ENCODE measurements around the gene ELMO1. TPM values are rescaled to one million over a fixed set of nuclear protein-coding genes. Genes with fewer than 3 reads are reported as not detected.

ELMO1 gene
- total RNA-seq, 1 donor = 215 TPM

DNA sequence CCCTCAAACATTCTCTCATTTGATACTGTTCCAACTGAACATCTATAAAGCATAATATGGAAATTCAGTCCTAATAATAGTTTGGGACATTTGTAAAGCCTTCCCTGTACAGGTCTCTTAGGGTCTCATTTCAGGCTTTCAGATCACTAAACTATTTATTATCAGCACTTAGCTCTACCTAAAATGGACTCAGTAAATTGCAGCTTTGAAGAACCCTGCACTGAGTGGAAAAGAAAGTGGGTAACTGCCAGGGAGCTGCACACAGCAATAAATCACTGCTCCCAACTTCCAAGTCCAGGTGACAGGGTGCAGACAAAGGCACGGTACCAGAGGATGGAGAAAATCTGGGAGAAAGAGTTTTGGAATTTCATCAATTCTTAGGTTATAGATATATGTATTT is 559.5 kb downstream of the ELMO1 start:
- H3K4me1 ChIP-seq (ENCODE audit: insufficient read depth, low read length) = peaks cover 8% of the 10 kb centered on the region

DNA sequence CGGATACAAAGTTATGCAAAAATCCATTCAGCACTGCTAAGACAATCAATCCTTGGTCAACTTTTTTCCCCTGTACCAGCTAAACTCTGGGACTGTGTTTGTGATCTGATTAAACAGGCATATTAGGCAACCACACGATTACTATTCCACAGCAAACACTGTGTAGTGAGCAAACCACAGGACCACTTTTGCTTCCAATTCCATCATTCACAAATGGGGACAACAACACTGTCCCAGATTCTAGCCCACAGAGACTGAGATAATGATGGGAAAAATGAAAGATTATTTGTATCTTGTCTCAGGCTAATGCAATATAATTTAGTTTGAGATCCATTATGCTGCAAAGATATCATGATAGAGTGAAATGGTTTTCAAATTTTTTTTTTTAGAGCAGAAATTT is 560.7 kb downstream of the ELMO1 start:
- Histone ChIP-seq H3K9me3 (ENCODE audit: low read depth, low read length) (no peaks in the 10 kb centered on the region), H3K27me3 (ENCODE audit: insufficient read depth, low read length) (no peaks in the 10 kb centered on the region), H3K4me1 (ENCODE audit: insufficient read depth, low read length) (peaks cover 8% of the 10 kb centered on the region), H3K4me3 (ENCODE audit: low read length) (no peak overlapping the region)

More for the DNA sequence above, 559.5 kb downstream of the ELMO1 start:
- Histone ChIP-seq H3K9me3 (ENCODE audit: low read depth, low read length) (no peaks in the 10 kb centered on the region), H3K27me3 (ENCODE audit: insufficient read depth, low read length) (no peaks in the 10 kb centered on the region), H3K4me3 (ENCODE audit: low read length) (no peak overlapping the region)

DNA sequence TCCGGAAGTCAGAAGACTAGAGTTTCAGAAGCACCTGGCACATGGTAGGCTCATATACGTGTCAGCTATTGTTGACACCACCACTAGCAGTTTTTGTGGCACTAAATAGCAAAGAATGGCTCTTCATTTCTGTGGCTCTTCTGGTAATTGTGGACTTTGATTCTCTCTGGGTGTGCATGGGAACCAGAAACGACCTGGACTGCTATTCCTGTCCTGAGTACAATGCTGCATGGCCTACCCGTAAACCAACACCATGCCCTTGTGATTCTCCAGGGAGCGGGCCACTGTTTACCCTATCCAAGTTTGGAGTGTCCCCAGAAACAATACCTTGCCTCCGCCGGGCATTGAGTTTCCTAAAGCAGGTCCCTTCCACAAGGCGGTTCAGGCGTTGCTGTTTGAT is 561.4 kb downstream of the ELMO1 start:
- Histone ChIP-seq H3K9me3 (ENCODE audit: low read depth, low read length) (no peaks in the 10 kb centered on the region), H3K4me1 (ENCODE audit: insufficient read depth, low read length) (peaks cover 8% of the 10 kb centered on the region), H3K27me3 (ENCODE audit: insufficient read depth, low read length) (no peaks in the 10 kb centered on the region), H3K4me3 (ENCODE audit: low read length) (no peak overlapping the region)

DNA sequence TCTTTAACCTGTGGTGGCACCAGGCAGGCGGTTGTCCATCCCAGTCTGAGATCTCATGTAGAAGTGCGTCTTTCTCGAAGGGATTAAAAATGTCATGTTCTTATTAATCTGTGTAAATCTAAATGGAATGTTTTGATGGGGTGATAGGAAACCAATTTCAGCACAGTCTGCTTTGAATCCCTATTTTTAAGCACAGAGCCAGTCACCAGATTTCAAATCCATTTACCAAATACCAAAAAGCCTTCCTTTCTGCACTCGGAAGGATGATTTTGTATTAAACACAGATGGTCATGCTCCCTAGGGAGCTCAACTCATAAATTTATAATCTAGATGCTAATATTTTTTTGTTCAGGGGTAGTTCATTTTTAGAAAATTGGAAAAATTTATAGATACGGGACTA is 563.8 kb downstream of the ELMO1 start:
- Histone ChIP-seq H3K9me3 (ENCODE audit: low read depth, low read length) (no peaks in the 10 kb centered on the region), H3K4me3 (ENCODE audit: low read length) (no peak overlapping the region), H3K27me3 (ENCODE audit: insufficient read depth, low read length) (no peaks in the 10 kb centered on the region), H3K4me1 (ENCODE audit: insufficient read depth, low read length) (peaks cover 8% of the 10 kb centered on the region)

DNA sequence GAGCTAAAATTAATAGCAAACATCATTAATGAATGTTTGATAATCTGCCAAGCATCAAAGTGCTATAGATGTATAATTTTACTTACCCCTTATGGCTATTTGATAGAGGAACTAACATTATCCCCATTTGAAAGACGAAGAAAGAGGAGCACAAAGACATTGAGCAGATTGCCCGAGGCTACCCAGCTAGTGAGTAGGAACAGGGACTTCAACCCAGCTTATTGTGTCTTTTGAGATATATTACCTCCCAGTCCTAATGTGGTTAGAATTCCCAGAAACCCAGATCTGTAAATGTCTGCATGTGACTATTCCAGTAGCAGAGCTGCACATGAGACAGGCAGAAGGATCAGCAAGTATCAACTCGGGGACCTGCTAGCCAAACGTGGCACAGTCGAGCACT is 564.3 kb downstream of the ELMO1 start:
- Histone ChIP-seq H3K9me3 (ENCODE audit: low read depth, low read length) (no peaks in the 10 kb centered on the region), H3K4me3 (ENCODE audit: low read length) (no peak overlapping the region), H3K4me1 (ENCODE audit: insufficient read depth, low read length) (peaks cover 8% of the 10 kb centered on the region), H3K27me3 (ENCODE audit: insufficient read depth, low read length) (no peaks in the 10 kb centered on the region)

DNA sequence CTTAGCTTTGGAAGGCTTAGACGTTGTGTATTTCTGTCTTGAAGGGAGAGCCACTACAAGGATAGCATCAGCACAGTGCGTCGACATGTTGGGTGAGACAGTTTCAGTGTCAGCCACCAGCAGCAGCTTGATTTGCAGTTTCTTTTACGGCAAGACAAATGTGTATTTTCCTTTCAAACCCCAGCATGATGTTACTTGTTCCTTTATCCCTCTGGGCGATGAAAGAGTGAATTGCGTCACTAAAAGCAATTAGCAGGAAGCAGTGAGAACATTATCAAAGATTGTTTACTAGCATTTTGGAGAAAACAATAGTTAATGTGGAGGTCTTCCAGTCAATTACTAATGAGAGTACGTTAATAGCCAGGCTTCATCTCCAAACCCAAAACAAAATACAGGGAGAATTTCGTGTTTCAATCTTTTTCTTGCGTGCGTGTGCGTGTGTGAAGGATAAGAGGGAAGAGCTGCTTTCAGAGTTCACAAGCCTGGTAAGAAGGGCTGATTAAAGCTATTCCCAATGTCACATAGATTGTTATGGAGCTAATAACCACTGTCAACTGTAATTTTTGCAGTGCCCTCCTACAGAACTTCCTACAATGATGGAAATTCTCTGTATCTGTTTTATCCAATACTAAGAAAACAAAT is 567.3 kb downstream of the ELMO1 start:
- no peaks in the 10 kb centered on the region for H3K9me3 ChIP-seq (ENCODE audit: low read depth, low read length)
- no peaks in the 10 kb centered on the region for H3K27me3 ChIP-seq (ENCODE audit: insufficient read depth, low read length)
- H3K4me3 ChIP-seq (ENCODE audit: low read length) = no peak overlapping the region
- H3K4me1 ChIP-seq (ENCODE audit: insufficient read depth, low read length) = peaks cover 7% of the 10 kb centered on the region

DNA sequence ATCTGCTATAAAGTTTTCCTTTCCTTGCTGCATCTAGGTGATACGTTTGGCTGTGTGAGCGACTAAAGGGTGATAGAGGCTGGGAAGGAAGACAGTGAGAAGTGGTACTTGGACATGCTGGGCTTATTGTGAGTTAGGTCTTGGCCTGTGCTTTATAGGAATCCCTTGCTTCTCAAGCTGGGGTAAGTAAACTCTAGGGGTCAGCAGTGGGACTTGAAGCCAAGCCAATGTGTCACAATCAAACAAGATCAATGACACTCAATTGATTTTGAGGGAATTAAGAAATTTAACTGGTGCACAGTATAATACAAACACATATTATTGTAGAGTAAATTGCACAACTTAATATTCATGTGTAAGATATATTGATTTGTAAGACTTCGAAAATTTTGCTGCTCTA is 568.6 kb downstream of the ELMO1 start:
- H3K9me3 ChIP-seq (ENCODE audit: low read depth, low read length) = no peaks in the 10 kb centered on the region
- no peaks in the 10 kb centered on the region for H3K4me1 ChIP-seq (ENCODE audit: insufficient read depth, low read length)
- H3K4me3 ChIP-seq (ENCODE audit: low read length) = no peak overlapping the region
- H3K27me3 ChIP-seq (ENCODE audit: insufficient read depth, low read length) = no peaks in the 10 kb centered on the region

DNA sequence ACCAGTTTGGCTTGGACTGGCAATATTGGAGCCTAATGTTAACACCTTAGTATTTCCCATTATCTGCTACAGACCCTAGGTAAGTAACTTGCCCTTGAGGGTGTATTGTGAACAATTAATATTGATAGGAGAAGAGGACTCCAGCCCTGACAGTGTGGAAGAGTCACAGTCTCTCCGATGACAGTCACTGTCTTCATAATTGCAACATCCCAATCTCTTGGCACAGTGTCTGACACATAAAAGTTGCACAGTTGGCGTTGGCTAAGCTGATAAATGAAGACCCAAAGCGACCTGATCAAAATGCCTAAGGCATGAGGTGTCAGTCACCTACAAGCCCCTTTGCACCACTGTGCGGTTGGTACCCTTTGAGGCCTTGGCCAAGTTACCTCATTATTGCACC is 569.6 kb downstream of the ELMO1 start:
- H3K9me3 ChIP-seq (ENCODE audit: low read depth, low read length) = no peaks in the 10 kb centered on the region
- no peak overlapping the region for H3K4me3 ChIP-seq (ENCODE audit: low read length)
- no peaks in the 10 kb centered on the region for H3K4me1 ChIP-seq (ENCODE audit: insufficient read depth, low read length)
- H3K27me3 ChIP-seq (ENCODE audit: insufficient read depth, low read length) = no peaks in the 10 kb centered on the region

DNA sequence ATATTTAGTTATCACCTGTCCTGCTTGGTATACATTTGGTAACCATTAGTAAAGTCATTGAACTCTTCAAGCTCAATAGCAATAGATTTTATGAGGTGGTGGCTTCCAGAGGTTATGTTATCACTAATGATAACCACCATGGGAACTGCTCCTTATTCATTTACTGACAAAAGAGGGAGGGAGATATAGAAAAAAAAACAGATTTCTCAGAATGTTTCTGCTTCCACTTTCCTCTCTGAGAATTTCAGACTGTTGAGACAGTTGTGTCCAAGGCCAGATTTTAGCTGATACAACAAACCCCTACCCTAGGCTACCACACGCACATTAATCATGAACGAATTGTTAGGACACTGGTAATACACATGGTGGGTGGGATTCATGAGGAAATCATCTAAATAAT is 570.4 kb downstream of the ELMO1 start:
- Histone ChIP-seq H3K9me3 (ENCODE audit: low read depth, low read length) (no peaks in the 10 kb centered on the region), H3K4me1 (ENCODE audit: insufficient read depth, low read length) (no peaks in the 10 kb centered on the region), H3K4me3 (ENCODE audit: low read length) (no peak overlapping the region), H3K27me3 (ENCODE audit: insufficient read depth, low read length) (no peaks in the 10 kb centered on the region)

DNA sequence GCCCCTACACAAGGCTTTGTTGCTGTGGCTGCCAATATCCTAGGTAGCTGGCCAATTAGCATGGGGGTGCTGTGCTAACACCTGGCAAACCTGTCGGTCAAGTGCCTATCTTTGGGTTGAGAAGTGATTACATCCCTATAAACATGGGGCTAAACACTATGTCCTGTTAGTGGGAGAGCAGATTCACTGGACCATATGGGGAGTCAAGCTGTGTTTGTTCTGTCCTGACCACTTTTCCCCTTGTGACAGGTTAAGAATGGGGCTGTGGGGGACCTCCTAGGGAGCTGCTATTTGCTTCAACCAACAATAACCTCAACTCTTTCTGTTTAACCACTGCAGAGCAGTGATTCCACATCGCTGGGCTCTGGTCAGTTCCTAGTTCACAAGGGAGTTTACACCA is 572.9 kb downstream of the ELMO1 start:
- Histone ChIP-seq H3K4me1 (ENCODE audit: insufficient read depth, low read length) (no peaks in the 10 kb centered on the region), H3K27me3 (ENCODE audit: insufficient read depth, low read length) (no peaks in the 10 kb centered on the region)

DNA sequence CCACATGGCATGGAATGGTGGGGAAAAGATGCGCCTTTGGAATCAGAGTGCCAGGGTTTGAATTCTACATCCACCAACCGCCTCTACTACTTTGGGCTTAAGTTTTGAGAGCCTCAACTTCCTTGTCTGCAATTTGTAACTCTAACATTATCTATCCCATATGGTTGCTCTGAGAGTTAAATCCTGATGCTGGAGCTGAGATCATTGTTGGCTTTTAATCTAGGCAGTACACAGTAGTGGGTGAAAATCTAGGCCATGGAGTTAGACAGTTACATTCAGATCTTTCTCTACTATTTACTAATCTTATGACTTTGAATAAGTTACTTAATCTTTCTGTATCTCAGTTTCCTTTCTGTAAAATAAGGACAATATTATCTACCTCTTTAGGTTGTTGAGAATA is 574.6 kb downstream of the ELMO1 start:
- Histone ChIP-seq H3K27me3 (ENCODE audit: insufficient read depth, low read length) (no peaks in the 10 kb centered on the region), H3K9me3 (ENCODE audit: low read depth, low read length) (no peaks in the 10 kb centered on the region), H3K4me3 (ENCODE audit: low read length) (no peak overlapping the region), H3K4me1 (ENCODE audit: insufficient read depth, low read length) (no peaks in the 10 kb centered on the region)

More for the DNA sequence above, 572.9 kb downstream of the ELMO1 start:
- no peaks in the 10 kb centered on the region for H3K9me3 ChIP-seq (ENCODE audit: low read depth, low read length)
- no peak overlapping the region for H3K4me3 ChIP-seq (ENCODE audit: low read length)

DNA sequence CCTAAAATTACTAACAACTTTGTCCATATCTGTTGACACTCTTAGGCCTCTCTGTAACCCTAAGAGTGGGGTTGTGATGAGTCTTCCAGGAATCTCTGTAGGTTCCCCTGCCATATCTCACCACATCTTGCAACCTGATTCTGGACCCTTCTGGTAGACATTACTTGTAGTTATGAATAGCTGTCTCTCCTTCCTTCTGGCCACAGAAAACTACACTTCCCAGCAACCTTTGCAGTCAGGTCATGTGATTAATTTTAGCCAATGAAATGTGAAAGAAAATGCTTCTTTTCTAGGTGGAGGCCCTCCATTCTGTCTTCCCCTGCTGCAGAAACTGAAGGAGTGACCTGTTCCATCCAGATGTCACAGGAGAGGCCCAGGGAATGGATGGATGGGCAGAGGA is 576.8 kb downstream of the ELMO1 start:
- Histone ChIP-seq H3K27me3 (ENCODE audit: insufficient read depth, low read length) (no peaks in the 10 kb centered on the region), H3K9me3 (ENCODE audit: low read depth, low read length) (no peaks in the 10 kb centered on the region), H3K4me1 (ENCODE audit: insufficient read depth, low read length) (no peaks in the 10 kb centered on the region), H3K4me3 (ENCODE audit: low read length) (no peak overlapping the region)

DNA sequence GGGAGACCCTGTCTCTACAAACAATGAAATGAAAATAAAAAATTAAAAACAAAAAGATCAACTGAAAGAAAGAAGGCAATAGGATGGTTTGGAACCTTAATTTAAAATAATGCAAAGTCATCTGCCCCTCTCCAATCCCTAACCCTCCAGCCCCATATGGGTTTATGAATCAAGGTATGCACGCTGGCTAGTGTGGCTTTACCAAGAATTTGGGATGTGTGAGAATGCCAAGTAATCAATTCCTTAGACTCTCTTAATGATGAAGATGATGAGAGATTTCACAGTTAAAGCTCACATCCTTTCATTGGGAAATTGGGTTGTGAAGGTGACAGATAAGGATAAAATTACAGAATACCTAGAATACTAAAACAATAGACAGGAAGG is 577.3 kb downstream of the ELMO1 start:
- Histone ChIP-seq H3K4me1 (ENCODE audit: insufficient read depth, low read length) (no peaks in the 10 kb centered on the region), H3K9me3 (ENCODE audit: low read depth, low read length) (no peaks in the 10 kb centered on the region), H3K4me3 (ENCODE audit: low read length) (no peak overlapping the region), H3K27me3 (ENCODE audit: insufficient read depth, low read length) (no peaks in the 10 kb centered on the region)

DNA sequence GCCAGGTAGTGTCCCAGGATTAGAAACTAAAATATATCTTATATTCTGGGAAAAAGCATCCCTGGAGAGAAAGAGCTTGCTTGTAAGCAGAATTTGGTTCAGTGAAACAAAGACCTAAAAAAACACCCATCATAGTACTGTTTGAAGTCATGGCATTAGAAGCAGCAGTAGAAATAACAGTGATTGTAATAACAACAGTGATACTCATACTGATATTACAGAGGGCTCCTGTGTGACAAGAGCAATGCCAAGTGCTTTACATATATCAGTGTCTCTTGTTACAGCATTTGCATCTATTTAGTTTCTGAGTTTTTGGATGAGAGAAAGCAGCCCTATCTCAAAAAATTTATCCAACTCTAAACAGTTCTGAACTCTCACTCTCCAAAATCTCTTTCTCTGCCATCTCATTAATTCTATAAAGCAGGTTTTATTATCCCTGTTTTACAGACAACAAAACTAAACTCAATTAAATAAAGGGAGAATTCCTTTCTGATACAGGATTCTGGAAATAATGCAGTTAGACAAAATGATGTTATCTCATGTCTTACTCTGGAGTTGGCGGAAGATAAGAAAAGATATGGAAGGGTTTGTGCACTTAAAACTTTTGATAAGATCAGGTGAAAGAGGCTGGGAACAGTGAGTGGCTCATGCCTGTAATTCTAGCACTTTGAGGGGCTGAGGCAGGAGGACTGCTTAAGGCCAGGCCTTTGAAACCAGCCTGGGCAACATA is 577.9 kb downstream of the ELMO1 start:
- Histone ChIP-seq H3K9me3 (ENCODE audit: low read depth, low read length) (no peaks in the 10 kb centered on the region), H3K4me3 (ENCODE audit: low read length) (no peak overlapping the region), H3K4me1 (ENCODE audit: insufficient read depth, low read length) (peaks cover under 1% of the 10 kb centered on the region), H3K27me3 (ENCODE audit: insufficient read depth, low read length) (no peaks in the 10 kb centered on the region)

DNA sequence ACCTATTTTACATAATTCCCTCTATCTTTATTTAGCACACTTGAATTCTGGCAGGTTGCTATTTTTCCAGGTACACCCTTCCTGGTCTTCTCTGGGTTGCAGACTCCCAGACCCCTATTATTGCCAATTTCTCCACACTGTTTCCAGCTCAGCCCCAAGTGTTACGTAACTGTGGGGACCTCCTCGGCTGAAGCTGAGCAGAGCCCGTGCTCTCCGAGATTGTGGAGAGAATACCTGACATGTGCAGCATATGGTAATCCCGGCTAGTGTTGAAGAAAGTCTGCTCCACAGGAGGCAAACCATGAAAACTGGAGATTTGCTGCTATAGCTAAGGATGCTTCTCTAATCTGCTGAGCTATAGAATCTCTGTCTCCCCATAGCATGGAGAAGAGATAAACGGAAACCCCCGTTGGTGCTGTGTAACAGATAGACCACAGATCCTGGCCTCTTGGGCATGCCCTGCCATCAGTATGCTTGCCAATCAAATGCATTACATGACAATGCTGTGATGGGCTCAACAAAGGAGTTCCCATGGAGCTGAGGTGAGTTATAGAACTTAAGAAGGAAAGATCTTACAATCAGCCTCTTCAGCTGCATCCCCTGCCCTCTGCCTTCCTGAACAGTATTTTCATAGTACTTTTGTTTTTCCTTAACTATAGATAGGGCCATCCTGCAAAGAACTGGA is 579.8 kb downstream of the ELMO1 start:
- Histone ChIP-seq H3K27me3 (ENCODE audit: insufficient read depth, low read length) (no peaks in the 10 kb centered on the region), H3K4me3 (ENCODE audit: low read length) (no peak overlapping the region), H3K4me1 (ENCODE audit: insufficient read depth, low read length) (peaks cover 7% of the 10 kb centered on the region), H3K9me3 (ENCODE audit: low read depth, low read length) (no peaks in the 10 kb centered on the region)
